ENCODE data around the gene ARPC2.

Gene ARPC2

DNA sequence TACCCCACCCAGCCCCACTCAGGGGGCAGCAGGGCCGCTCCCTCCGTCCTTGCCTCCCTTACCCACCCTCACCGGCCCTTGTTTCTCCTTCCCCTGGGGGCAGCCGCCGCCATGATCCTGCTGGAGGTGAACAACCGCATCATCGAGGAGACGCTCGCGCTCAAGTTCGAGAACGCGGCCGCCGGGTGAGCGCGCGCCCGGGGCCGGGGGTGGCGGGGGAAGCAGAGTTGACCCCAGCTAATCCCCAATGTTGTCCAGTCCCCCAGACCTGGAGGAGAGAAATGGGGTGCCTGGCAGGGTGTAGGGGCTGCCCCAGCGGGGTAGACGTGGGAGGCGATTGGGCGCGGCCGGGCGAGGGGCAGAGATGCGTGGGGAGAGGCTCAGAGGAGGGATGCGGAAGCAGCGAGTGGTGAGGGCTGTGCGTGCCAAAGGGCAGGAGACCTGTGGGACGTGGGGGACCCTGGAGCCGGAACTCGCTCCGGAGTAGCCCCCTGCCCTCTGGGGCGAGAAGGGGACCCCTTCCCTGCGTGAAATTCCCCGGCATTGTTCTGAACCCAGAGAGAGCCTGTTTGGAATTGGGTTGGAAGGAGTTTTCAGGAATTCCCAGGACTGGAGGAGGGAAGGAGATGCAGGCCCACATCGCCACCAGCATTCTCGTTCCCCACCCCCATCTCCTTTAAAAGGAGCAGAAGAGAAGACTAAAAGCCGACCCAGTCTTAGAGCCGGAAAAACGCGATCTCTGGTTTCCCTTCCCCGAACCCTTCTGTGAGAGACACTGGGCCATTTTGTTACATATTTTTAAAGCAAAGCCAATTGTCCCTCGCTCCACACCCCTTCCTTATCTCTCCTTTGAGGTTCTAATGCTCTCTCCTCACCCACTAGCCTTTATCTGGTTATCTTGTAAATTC, 625 bp downstream of the ARPC2 start:
- FAIRE-seq, result no peak
- DNase-seq (ENCODE audit: low spot score), result no peak

DNA sequence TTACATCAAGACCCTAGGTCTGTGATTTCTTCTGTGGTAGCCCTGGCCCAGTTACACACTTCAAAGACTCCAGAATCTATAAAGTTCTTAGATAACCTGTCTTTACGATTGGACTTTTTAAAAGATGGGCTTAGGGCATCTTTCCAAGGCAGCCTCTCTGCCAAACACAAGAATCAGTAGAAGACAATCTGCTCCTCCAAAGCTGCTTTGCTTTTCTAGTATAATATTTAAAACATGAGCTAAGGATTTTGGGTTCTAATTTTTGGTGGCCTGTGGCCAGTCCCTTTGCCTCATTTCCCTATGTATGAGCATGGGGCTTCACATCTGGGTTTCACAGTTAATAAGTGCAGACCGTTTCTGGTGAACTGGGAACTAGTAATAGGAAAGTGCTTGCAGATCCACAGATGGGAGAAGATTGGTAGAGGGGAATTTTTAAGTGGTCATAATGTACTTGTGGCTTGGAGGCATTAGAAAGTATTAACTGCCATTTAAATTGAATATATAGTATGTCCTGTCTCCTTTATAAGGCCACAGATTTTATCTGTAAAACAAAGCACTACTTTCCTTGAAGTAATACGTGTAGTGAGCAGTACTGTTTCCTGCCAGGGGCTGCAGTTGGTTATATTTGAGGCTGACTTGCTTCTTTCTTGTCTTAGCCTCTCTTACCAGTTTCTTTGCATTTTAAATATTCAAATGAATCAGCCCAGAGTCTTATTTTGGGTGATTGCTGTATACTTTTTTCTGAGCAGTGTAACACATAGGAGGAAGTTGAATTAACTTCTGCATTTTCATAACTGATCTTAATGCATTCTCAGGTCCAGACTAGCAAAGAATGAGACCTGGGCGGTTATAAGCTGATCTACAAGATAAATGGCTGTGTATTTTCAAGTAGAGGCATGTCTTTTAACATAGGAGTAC, 1.5 kb downstream of the ARPC2 start:
- FAIRE-seq (no peak), DNase-seq (ENCODE audit: low spot score) (no peak)

DNA sequence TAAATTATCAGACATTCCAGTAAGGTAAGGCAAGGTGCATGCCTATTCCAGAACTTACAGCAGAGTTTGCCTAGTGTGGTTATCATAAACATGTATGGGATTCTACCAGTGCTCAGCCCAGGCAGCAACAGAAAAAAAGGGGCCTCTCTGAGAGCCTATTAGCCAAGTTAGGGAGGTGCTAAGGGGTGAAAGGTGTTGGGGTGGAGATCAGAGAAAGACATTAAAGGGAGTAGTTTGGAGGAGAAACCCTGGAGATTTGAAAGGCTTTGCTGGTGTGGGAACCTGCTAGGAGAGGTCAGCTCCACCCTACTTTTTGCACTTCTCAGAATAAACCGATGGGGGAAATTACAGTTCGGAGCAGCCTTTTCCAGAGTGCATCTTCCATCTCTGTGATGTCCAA, 2.9 kb downstream of the ARPC2 start:
- no peak for FAIRE-seq
- DNase-seq (ENCODE audit: low spot score), result no peak

GRCh38 chr2:218221000-218221399, 4.0 kb downstream of the ARPC2 start:
- DNase-seq (ENCODE audit: low spot score) (no peak), FAIRE-seq (no peak)

DNA sequence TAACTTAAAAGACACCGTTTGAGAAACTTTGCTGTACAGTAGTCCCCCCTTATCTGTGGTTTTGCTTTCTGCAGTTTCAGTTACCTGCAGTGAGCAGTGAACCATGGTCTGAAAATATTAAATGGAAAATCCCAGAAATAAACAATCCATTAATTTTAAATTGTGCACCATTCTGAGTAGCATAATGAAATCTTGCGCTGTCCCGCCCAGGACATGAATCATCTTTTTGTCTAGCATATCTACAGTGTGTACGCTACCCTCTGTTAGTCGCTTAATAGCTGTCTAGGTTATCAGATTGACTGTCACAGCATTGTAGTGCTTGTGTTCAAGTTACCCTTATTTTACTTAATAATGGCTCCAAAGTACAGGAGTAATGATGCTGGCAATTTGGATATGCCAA, 6.1 kb downstream of the ARPC2 start:
- DNase-seq (ENCODE audit: low spot score) (no peak), FAIRE-seq (no peak)

- FAIRE-seq (no peak), DNase-seq (ENCODE audit: low spot score) (no peak)
Measured at GRCh38 chr2:218224186-218224585, 7.2 kb downstream of the ARPC2 start.

- no peak for FAIRE-seq
- no peak for DNase-seq (ENCODE audit: low spot score)
Measured at GRCh38 chr2:218226903-218227302, 9.9 kb downstream of the ARPC2 start.

GRCh38 chr2:218228366-218229090, 11.5 kb downstream of the ARPC2 start:
- DNase-seq (ENCODE audit: low spot score) (peak; percentile 53), FAIRE-seq (no peak)

DNA sequence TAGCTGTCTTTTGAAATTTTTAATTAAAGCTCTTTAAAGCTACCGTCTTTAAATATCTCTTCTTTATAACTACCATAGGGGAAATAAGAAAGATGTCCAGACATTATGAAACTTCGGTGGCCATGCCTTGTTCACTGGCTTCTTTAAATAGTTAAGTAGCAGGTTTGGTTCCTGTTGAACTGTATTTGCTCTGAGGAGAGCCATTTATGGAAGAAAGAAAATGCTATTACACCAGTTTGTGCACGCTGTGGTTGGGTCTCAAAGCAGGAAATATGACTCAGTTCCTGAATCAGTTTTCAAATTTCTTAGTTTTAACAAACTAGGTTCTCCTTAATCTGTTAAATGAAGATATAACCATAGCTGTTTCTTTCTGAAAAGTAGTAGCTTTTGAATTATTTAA, 12.2 kb downstream of the ARPC2 start:
- FAIRE-seq, result peak; percentile 92

DNA sequence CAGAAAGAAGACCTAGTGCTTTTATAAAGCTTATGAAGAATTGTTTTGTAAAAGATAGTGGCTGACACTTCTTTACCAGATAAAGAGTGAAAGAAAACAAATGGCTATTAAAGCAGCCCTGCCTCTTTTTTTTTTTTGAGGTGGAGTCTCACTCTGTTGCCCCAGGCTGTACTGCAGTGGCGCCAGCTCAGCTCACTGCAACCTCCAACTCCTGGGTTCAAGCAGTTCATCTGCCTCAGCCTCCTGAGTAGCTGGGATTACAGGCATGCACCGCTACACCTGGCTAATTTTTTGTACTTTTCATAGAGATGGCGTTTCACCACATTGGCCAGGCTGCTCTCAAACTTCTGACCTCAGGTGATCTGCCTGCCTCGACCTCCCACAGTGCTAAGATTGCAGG, 12.9 kb downstream of the ARPC2 start:
- DNase-seq (ENCODE audit: low spot score) (peak; percentile 49), FAIRE-seq (peak; percentile 30)

More for the DNA sequence above, 12.2 kb downstream of the ARPC2 start:
- DNase-seq (ENCODE audit: low spot score), result peak; percentile 76

DNA sequence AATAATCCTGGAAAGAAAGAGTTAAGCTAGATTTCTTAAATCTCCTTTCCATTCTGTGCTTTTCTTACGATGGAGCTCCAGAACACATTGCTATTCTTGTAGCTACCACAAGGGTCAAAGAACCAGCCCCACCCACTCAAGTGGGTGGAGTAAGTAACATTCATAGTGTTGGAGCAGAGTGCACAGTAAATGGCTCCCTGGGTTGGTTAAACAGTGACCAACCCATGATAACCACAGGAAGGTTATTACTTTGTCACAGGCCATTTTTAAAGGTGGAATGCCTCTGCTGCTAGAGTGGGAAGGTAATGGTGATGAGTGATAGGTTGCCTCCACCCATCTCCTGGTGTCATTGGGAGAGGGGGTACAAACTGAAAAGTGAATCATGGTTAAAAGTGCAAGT, 13.9 kb downstream of the ARPC2 start:
- peak; percentile 97 for DNase-seq (ENCODE audit: low spot score)
- FAIRE-seq, result peak; percentile 98

DNA sequence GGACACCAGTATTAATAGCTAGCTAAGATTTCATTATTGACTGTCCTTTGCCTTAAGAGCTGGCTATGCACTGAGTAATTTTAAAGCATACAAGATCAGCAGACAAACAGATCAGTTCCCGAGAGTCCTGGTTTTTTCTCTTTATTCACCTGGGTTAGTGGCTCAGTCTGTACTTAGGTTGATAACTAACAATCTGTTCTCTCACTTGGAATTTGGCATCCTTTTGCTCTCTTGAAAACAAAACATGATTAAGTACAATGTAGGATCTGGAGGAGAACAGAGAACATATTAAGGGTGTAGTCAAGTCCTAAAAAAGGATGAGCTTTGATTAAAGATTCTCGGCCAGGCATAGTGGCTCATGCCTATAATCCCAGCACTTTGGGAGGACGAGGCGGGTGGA, 16.6 kb downstream of the ARPC2 start:
- DNase-seq (ENCODE audit: low spot score) (no peak), FAIRE-seq (no peak)

DNA sequence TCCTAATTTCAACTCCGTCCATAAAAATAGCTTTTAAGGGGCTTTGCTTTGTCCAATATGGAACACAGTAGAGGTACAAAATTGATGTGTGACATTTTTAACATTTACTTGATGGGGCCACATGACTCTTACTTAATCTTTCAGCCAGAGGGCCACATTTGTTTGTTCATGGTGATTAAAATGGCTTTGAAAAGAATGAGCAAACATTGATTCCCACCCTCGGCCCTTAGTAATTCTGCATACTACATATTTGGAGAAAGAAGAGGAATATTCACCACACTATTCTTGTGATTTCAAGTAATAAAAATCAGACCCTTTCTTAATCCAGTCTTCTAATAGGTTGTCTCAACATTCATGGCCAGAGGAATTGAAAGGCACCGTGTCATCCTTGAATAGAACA, 17.5 kb downstream of the ARPC2 start:
- FAIRE-seq, result no peak
- no peak for DNase-seq (ENCODE audit: low spot score)

- FAIRE-seq, result no peak
- no peak for DNase-seq (ENCODE audit: low spot score)
Measured at GRCh38 chr2:218235017-218235416, 18.0 kb downstream of the ARPC2 start.

- DNase-seq (ENCODE audit: low spot score) (no peak), FAIRE-seq (no peak)
Measured at GRCh38 chr2:218236829-218237228, 19.8 kb downstream of the ARPC2 start.

- DNase-seq (ENCODE audit: low spot score) (no peak), FAIRE-seq (no peak)
Measured at GRCh38 chr2:218238887-218239286, 21.9 kb downstream of the ARPC2 start.

DNA sequence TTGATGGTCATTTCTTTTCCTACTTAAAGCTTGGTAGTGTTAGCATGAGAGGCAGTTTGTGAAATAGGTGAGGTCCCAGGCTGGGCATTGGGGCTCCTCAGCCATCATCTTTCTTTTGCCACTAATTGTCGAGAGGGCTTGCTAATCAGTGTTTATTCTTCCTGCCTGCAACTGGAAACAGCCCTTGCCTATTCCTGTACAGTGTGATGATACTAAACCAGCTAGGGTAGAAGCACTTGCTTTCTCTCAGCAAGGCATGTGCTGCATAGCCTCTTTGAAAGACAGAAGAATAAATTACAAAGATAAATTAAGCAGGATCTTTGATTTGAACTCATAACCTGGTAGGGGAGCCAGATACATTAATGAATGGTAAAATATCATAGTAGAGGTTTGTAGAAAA, 27.2 kb downstream of the ARPC2 start:
- FAIRE-seq (no peak), DNase-seq (ENCODE audit: low spot score) (no peak)

GRCh38 chr2:218244665-218245064, 27.7 kb downstream of the ARPC2 start:
- FAIRE-seq, result no peak
- DNase-seq (ENCODE audit: low spot score), result no peak

DNA sequence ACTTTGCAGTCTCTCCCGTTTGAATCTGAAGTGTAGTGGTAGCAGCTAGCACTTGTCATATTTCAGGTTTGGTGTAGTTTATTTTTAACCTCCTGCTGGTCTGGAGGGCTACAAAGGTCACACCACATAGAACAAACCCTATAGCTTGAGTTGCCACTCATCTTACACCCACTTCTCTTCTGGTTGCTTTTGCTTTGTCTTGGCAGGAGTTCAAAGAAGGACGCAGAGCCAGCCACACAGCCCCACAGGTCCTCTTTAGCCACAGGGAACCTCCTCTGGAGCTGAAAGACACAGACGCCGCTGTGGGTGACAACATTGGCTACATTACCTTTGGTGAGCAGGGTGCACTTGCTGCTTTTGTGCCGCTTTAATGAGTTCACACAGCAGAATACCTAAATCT, 28.2 kb downstream of the ARPC2 start:
- DNase-seq (ENCODE audit: low spot score), result peak; percentile 18
- peak; percentile 4 for FAIRE-seq

DNA sequence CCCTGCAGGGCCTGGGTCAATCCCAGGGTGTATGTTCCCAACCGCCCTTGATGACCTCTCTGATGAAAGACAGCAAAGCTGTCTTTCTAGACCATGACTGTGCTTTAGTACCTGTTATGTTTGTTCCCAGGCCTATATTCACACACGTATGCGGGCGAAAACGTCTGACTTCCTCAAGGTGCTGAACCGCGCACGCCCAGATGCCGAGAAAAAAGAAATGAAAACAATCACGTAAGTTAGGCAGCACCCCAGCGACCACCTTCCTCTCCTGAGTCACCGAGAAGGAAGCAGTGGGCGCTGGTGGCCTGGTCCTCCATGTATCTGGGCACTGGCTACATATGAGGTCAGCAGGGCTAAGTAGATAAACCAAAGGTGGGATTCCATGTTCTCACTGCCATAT, 32.7 kb downstream of the ARPC2 start:
- no peak for DNase-seq (ENCODE audit: low spot score)
- FAIRE-seq, result no peak

- no peak for DNase-seq (ENCODE audit: low spot score)
- FAIRE-seq, result no peak
Measured at GRCh38 chr2:218252509-218253231, 35.7 kb downstream of the ARPC2 start.
